ENCODE data around the gene ALDH7A1. TPM values are rescaled to one million over a fixed set of nuclear protein-coding genes. Genes with fewer than 3 reads are reported as not detected.

Gene ALDH7A1
- total RNA-seq, 1 donor, result 34.5 TPM

DNA sequence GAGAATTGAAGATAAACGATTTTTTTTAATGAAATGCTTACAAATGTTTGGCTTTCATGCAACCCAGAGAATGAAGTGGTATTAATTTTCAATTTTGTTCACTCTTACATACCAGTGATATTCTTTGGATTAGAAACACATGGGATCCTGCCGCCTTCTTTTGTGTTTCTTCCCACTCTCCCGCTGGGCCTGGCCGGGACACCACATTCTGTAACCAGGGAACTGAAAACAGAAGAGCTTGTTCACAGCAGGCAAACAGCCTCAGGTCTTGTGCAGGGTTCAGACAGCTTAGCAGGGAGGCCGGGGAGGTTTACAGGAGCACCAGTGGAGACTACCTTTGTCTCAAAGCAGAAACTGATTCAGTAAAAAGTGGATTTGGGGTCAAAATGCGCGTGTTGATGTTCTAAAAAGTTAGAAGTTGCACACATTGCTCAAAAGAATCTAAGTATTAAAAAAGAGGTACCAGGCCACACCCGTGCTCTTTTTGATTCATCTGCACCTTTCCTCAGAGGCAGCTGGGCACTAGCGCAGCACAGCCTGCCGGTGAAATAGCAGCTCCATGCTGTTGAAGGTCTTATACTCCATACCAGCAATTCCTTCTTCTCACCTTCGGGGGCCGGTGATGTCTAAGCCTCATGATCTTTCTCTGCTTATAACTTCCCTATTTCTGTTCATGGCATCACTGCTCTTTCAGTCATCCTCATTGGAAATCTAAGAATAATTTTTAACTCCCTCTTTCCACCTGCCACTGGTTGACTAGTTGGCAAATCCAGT, 104.7 kb downstream of the ALDH7A1 start:
- TF ChIP-seq, protein P1, sequence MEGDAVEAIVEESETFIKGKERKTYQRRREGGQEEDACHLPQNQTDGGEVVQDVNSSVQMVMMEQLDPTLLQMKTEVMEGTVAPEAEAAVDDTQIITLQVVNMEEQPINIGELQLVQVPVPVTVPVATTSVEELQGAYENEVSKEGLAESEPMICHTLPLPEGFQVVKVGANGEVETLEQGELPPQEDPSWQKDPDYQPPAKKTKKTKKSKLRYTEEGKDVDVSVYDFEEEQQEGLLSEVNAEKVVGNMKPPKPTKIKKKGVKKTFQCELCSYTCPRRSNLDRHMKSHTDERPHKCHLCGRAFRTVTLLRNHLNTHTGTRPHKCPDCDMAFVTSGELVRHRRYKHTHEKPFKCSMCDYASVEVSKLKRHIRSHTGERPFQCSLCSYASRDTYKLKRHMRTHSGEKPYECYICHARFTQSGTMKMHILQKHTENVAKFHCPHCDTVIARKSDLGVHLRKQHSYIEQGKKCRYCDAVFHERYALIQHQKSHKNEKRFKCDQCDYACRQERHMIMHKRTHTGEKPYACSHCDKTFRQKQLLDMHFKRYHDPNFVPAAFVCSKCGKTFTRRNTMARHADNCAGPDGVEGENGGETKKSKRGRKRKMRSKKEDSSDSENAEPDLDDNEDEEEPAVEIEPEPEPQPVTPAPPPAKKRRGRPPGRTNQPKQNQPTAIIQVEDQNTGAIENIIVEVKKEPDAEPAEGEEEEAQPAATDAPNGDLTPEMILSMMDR (IDR thresholded peaks at IDR 0.05; ENCODE audit: insufficient read depth, low read depth, low read length), result peak; percentile 8
- peak; percentile 36 for DNase-seq (ENCODE audit: low read depth)
- no peak overlapping the region for H3K4me3 ChIP-seq (ENCODE audit: low read depth, low read length)

GRCh38 chr5:126488443-126489065, 106.5 kb downstream of the ALDH7A1 start:
- DNase-seq (ENCODE audit: low read depth), result no peak
- TF ChIP-seq, protein P1 (IDR thresholded peaks at IDR 0.05; ENCODE audit: insufficient read depth, low read depth, low read length), result no peak
- H3K4me3 ChIP-seq (ENCODE audit: low read depth, low read length), result no peak overlapping the region

DNA sequence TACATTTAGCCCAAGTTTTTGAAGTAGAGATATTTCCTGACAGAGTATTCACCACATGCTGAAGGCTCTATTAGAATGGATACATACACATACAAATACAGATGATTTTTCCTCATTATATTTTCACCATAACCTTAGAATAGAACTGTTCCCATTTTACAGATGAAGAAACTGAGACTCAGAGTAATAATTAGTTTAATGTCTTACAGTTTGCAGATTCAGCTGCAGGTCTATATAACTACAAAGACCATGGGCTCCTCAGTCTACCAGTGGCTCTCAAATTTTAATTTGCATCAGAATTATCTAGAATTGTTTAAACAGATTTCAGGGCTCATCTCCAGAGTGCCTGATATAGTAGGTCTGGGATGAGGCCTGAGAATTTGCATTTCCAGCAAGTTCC, 107.4 kb downstream of the ALDH7A1 start:
- H3K4me3 ChIP-seq (ENCODE audit: low read depth, low read length), result no peak overlapping the region
- TF ChIP-seq, protein P1 (IDR thresholded peaks at IDR 0.05; ENCODE audit: insufficient read depth, low read depth, low read length), result no peak
- DNase-seq (ENCODE audit: low read depth), result no peak

DNA sequence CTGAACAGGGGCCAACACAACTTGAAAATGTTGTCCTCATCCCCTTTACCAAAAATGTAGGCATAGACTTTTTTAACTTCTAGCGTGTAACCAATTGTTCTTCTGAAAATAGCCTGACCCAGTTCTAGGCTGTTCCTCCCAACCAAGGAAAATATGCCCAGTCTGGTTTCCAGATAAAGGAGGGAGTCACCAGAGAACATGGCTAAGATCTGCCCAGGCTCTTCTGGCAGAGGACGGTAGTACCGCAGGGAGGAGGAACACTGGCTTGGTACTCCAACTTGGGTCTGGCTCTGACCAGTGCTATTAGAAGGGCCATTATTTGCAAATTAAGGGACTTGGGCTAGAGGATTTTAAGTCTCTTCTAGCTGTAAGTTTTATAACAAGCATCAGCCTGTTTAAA, 108.7 kb downstream of the ALDH7A1 start:
- no peak for DNase-seq (ENCODE audit: low read depth)
- TF ChIP-seq, protein P1 (IDR thresholded peaks at IDR 0.05; ENCODE audit: insufficient read depth, low read depth, low read length), result no peak
- H3K4me3 ChIP-seq (ENCODE audit: low read depth, low read length), result no peak overlapping the region

GRCh38 chr5:126484253-126484652, 110.8 kb downstream of the ALDH7A1 start:
- TF ChIP-seq, protein P1 (IDR thresholded peaks at IDR 0.05; ENCODE audit: insufficient read depth, low read depth, low read length), result no peak
- H3K4me3 ChIP-seq (ENCODE audit: low read depth, low read length), result no peak overlapping the region
- no peak for DNase-seq (ENCODE audit: low read depth)

DNA sequence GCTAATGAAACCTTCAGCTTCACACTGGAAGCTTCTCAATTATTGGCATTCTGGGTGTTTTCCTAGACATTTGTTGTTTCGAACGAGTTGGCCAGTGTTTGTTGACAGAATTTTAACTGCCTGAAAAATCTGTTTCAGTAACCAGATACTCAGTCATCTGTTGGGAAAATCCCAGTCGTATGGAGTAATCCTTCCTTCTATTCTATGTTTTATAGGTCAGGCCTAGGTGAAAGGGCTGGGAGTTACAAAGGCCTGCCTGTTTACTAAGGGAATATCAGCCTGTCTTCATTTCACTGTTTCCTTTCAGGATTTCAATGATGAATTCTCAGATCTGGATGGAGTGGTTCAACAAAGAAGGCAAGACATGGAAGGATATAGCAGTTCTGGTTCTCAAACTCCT, 111.9 kb downstream of the ALDH7A1 start:
- TF ChIP-seq, protein P1 (IDR thresholded peaks at IDR 0.05; ENCODE audit: insufficient read depth, low read depth, low read length), result no peak
- peak; percentile 77 for DNase-seq (ENCODE audit: low read depth)
- no peak overlapping the region for H3K4me3 ChIP-seq (ENCODE audit: low read depth, low read length)
